GM11168 (cell line): ENCODE results near the gene CCT3.
"Not testable (repeated sequence)": the region's sequence is repeated elsewhere in the genome, so short reads cannot be mapped to it uniquely, and the experiment has no call there.

Source experiments
- in situ Hi-C: fragments of 300-500 bp; cut with MboI; formaldehyde crosslinking; loops from one replicate; pipeline ENCODE4 v1.12.0; 2022; ENCODE audit warnings: low sequenced_read_pairs; ENCODE audit not compliant: unreplicated experiment

CCT3 gene

DNA sequence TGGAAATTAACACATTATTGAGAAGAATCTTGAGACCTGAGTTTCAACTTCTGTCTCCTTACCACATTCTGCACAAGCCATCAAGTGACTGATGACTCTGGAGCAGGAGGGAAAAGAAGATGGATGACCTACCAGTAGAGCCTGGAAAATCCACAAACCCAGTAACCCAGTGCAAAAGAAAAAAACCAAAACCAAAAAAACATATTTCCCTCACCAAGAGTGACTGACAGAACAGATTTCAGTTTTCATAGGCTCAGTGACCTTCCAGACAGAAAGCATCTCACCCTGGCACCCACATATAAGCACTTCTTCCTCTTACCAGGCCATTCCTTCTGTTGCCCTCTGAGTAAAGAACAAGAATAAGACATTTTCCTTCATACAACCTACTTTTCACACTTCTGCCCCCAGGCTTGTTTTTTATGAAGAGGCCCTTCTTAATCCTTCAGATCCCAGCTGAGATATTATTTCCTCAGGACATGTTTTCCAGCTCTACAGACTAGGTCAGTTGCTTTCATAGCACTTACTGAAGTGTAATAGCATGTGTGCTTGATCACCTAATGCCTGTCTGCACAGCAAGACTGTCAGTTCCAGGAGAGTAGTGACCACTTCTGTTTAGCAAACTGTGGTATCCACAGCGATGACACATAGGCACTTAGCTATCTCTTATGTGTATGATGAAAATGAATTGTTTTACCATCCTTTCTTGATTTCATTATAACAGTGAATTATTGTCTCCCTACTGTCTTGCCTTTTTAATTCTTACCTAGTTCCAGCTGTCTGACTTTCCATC, 4.3 kb upstream of the CCT3 start:
- in situ Hi-C loops = no loop called here

DNA sequence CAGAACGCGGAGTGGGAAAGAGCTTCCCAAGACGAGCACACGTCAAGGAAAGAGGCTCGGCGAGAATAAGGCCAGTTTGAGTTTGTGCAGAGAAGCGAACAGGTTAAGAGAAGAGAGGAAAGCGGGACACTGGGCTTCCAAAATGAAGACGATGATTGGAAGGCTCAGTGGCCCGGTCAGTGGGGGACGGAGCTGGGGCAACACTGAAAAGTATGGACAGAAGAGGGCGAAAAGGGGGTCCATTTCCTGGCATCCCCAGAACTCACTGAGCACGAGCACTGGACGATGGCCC, 258 bp downstream of the CCT3 start:
- in situ Hi-C loops = no loop called here

GRCh38 chr1:156337052-156337887, 822 bp downstream of the CCT3 start:
- in situ Hi-C loops = no loop called here

DNA sequence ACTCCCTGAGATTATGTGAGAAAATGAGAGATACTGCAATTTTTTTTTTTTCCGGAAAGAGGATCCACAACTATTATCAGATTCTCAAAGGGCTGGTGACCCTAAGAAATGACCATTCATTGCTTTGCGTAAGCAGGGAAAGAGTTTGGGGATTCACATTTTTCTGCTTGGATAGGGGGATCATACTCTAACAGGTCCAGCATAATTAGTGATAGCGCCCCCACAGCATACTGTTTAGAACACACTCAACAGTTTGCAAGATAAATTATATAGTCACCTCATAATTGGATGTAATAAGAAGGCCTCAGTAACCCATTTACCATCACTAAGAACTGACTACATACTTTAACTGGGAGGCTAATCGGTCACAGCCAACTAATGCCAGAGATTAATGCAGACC, 1.9 kb downstream of the CCT3 start:
- in situ Hi-C loops = no loop called here

DNA sequence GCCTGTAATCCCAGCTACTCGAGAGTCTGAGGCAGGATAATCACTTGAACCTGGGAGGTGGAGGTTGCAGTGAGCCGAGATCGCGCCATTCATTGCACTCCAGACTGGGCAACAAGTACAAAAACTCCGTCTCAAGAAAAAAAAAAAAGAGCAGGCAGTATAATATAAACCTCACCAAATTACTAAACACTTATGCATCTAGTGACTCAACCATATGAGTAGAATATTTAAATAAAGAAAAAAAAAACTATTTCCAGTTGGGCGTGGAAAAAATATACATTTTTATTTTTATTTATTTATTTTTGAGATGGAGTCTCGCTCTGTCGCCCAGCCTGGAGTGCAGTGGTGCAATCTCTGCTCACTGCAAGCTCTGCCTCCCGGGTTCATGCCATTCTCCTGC, 14.9 kb downstream of the CCT3 start:
- in situ Hi-C loops = not testable (repeated sequence)

DNA sequence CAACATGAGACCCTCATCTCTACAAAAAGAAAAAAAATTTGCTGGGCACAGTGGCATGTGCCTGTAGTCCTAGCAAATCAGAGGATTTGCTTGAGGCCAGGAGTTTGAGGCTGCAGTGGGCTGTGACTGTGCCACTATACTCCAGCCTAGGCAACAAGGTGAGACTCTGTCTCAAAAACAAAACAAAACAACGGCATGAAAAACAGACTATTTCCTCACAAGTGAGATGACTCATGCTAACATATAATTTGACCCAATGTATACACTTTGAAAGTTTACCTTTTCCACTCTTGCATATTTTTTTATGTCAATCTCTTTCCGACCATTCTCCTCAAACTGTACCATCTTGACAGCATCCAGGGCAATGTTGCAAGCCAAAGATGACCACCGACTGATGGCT, 17.5 kb downstream of the CCT3 start:
- in situ Hi-C loops = no loop called here

GRCh38 chr1:156319664-156320063, 18.4 kb downstream of the CCT3 start:
- in situ Hi-C loops = no loop called here

- in situ Hi-C loops = no loop called here
These were observed 21.2 kb downstream of the CCT3 start for GRCh38 chr1:156316909-156317308.

- in situ Hi-C loops = no loop called here
These were observed 27.1 kb downstream of the CCT3 start for GRCh38 chr1:156310962-156311361.

DNA sequence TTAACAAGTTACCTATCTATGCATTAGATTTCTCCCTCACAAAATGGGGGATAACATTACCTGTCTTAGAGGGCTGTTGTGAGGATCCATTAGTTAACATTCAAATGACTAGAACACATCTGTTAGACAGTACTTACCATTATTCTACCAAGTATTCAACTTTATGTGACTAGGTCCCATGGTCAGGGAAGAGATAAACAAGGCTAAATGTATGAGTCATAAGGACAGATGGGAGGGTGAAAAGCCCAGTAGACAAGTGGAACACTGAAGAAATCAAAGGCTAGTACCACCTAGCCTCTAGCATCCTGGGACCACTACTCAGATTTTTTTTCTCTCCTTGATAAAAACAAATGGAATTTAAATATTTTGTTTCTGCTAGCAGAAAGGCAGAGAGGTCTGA, 30.0 kb downstream of the CCT3 start:
- in situ Hi-C loops = no loop called here

- in situ Hi-C loops = no loop called here
These were observed 32.9 kb downstream of the CCT3 start for GRCh38 chr1:156305215-156305614.

DNA sequence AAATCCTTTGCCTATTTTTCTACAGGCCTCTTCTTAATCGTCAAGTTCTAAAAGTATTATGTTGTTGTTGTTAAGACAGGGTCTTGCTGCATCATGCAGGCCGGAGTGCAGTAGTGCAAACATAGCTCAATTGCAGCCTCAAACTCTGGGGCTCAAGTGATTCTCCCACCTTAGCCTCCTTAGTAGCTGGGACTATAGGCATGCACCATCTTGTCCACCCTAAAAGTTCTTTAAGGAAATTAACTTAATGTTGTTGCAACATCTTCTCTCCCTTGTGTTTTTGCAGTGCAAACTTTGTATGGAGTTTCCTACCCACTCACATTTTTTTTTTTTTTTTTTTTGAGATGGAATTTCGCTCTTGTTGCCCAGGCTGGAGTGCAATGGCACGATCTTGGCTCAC, 34.9 kb downstream of the CCT3 start:
- in situ Hi-C loops = no loop called here

- in situ Hi-C loops = no loop called here
These were observed 39.2 kb downstream of the CCT3 start, which contains the start of gene VHLL for GRCh38 chr1:156298852-156299357. Gene VHLL, minus strand, starts transcription at chr1:156299307. Its CDS starts 118 bp downstream, at chr1:156299189.

- in situ Hi-C loops = no loop called here
These were observed 42.6 kb downstream of the CCT3 start, which contains the start of gene GLMP for GRCh38 chr1:156295391-156295947. Gene GLMP, minus strand, starts transcription at chr1:156295679. Its CDS starts 34 bp downstream, at chr1:156295645.

DNA sequence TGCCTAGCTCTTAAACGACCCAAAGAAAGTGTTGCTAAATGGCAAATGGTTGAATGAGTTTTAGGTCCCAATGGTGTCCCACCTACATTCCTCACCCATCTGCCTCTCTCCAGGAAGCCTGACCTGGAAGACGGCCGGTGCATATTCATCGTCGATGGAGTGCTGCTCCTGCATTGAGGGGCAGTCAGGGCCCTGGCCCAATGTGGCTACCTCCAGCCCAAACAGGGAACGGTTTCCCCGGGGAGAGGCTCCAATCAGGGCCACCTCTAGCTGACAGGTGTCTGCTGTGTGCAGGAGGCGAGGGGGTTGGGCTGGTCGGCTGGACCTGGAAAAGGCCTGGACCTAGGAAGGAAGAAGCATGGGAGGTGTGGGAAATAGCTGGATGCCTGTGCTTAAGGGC, 44.2 kb downstream of the CCT3 start:
- in situ Hi-C loops = no loop called here

- in situ Hi-C loops = no loop called here
These were observed 45.0 kb downstream of the CCT3 start for GRCh38 chr1:156293098-156293434.

DNA sequence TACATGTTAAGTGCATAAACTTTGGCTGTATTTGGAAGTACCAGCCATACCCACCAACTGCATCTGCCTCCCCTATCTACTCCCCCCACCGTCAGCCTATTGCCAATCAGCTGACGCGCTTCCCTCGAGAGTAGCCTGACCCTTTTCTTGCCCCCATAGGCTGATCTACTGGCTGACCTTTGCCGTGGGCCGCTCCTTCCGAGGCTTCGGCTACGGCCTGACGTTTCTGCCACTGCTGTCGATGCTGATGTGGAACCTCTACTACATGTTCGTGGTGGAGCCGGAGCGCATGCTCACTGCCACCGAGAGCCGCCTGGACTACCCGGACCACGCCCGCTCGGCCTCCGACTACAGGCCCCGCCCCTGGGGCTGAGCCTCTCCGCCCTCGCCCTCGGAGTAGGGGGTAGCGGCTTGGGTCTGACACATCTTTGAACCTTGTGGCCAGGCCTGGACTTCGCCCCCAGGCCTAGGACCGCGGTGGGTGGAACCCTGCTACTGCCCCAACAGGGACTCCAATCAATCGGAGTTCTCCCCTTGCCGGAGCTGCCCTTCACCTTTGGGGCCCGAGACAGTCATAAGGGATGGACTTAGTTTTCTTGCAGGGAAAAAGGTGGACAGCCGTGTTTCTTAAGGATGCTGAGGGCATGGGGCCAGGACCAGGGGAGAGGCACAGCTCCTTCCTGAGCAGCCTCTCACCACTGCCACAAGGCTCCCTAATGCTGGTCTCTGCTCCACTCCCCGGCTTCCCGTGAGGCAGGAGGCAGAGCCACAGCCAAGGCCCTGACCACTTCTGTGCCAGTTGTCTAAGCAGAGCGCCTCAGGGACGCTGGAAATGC, 46.6 kb downstream of the CCT3 start:
- in situ Hi-C loops = no loop called here

DNA sequence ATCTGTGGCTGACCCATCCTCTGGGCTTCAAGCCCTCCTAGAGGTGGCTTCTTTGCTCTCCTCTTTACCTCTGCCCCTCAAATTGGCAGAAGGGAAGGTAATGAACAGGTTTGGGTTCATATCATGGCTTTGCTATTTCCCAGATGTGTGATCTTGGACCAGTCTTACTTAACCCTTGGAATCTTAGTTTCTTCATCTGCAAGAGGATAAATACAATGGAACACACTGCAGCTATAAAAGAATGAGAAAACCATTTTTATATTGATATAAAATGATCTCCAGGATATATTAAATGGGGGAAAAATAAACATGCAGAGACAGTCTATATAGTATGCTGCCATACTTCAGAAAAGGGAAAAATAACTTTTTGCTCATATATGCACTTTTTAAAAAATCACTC, 48.2 kb downstream of the CCT3 start:
- in situ Hi-C loops = no loop called here

GRCh38 chr1:156286061-156286460, 52.0 kb downstream of the CCT3 start:
- in situ Hi-C loops = no loop called here

DNA sequence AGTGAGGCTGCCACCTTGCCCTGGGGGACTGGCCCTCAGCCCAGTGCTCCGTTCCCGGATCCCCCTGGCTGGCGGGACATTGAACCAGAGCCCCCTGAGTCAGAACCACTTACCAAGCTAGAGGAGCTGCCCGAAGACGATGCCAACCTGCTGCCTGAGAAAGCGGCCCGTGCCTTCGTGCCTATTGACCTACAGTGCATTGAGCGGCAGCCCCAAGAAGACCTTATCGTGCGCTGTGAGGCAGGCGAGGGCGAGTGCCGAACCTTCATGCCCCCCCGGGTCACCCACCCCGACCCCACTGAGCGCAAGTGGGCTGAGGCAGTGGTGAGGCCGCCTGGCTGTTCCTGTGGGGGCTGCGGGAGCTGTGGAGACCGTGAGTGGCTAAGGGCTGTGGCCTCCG, 52.7 kb downstream of the CCT3 start:
- in situ Hi-C loops = no loop called here
